OCI-LY7 (cell line): ENCODE measurements around the gene MPC2. TPM values are rescaled to one million over a fixed set of nuclear protein-coding genes. Genes with fewer than 3 reads are reported as not detected.

Source experiments
- BruUV-seq: library from RNA; stranded (reverse); fragments of 400-500 nt; replicated peaks from 2 replicates; lab custom pipeline; 2021; lab: Mats Ljungman, UMichigan
- CTCF ChIA-PET: fragments of 300-600 bp; sonication (Branson Sonifier 250); formaldehyde crosslinking; loops from one replicate; lab custom pipeline; 2022; ENCODE audit warnings: antibody characterized with exemption; ENCODE audit not compliant: unreplicated experiment; lab: Charles Lee
- POLR2A ChIA-PET: fragments of 300-600 bp; sonication (Branson Sonifier 250); formaldehyde crosslinking; loops from one replicate; lab custom pipeline; 2022; ENCODE audit warnings: antibody characterized with exemption; lab: Charles Lee
- DNase-seq: peaks from one replicate; pipeline ENCODE4 v3.0.0-alpha.2; 2015; ENCODE audit warnings: low spot score
- H2AFZ ChIP-seq: fragments of 200-600 bp; sonication (generic), shearing (Covaris generic); 2 replicates; pipeline ENCODE4 v1.6.1; 2014; ENCODE audit warnings: mild to moderate bottlenecking, antibody characterized with exemption, low read length, moderate library complexity
- H3K27ac ChIP-seq: fragments of 200-600 bp; sonication (generic); 2 replicates; pipeline ENCODE4 v1.5.1; 2014; ENCODE audit warnings: mixed run types, low read depth, mild to moderate bottlenecking, moderate library complexity, low read length, inconsistent platforms; ENCODE audit not compliant: poor library complexity, severe bottlenecking
- H3K36me3 ChIP-seq: fragments of 200-600 bp; sonication (generic); 2 replicates; pipeline ENCODE4 v1.6.1; 2014; ENCODE audit warnings: mild to moderate bottlenecking, antibody characterized with exemption, low read length, moderate library complexity, mixed read lengths; ENCODE audit not compliant: insufficient read depth
- H3K4me1 ChIP-seq: fragments of 200-600 bp; sonication (generic); 2 replicates; pipeline ENCODE4 v1.5.1; 2014; ENCODE audit warnings: mild to moderate bottlenecking, low read length; ENCODE audit not compliant: insufficient read depth, poor library complexity, severe bottlenecking
- H3K4me2 ChIP-seq: fragments of 200-600 bp; sonication (generic); 2 replicates; pipeline ENCODE4 v1.6.1; 2014; ENCODE audit warnings: mild to moderate bottlenecking, low read length
- H3K4me3 ChIP-seq: fragments of 200-600 bp; sonication (generic); 2 replicates; pipeline ENCODE4 v1.5.1; 2014; ENCODE audit warnings: mild to moderate bottlenecking, low read depth, low read length; ENCODE audit not compliant: poor library complexity, severe bottlenecking
- H3K79me2 ChIP-seq: fragments of 200-600 bp; sonication (generic); 2 replicates; pipeline ENCODE4 v1.6.1; 2016; ENCODE audit warnings: low read depth, mild to moderate bottlenecking, low read length, moderate library complexity, mixed read lengths; ENCODE audit not compliant: insufficient read depth
- H3K9me2 ChIP-seq: fragments of 200-600 bp; sonication (generic); 2 replicates; pipeline ENCODE4 v1.6.1; 2016; ENCODE audit warnings: mild to moderate bottlenecking, low read length, mixed read lengths; ENCODE audit not compliant: insufficient read depth
- H3K9me3 ChIP-seq: fragments of 200-600 bp; sonication (generic); 2 replicates; pipeline ENCODE4 v1.6.1; 2014; ENCODE audit warnings: mild to moderate bottlenecking, mixed run types, low read length, mixed read lengths
- H4K20me1 ChIP-seq: fragments of 200-600 bp; sonication (generic); 2 replicates; pipeline ENCODE4 v1.6.1; 2014; ENCODE audit warnings: mild to moderate bottlenecking, antibody characterized with exemption, low read length, moderate library complexity, mixed read lengths; ENCODE audit not compliant: insufficient read depth
- CTCF ChIP-seq: fragments of 200-600 bp; sonication (generic); conservative IDR thresholded peaks from 2 replicates; pipeline ENCODE4 v1.5.1; 2014; ENCODE audit warnings: mild to moderate bottlenecking, antibody characterized with exemption, low read length, moderate library complexity, mixed read lengths
- EZH2phosphoT487 ChIP-seq: fragments of 200-600 bp; sonication (generic); IDR thresholded peaks from 2 replicates; pipeline ENCODE4 v1.6.1; 2018; ENCODE audit warnings: low read depth, borderline replicate concordance, mild to moderate bottlenecking, mixed run types, antibody characterized with exemption, low read length, moderate library complexity, mixed read lengths
- intact Hi-C: fragments of 100-400 bp; cut with micrococcal nuclease; formaldehyde crosslinking; loops from one replicate; pipeline ENCODE4 v1.10.0; 2022; ENCODE audit not compliant: unreplicated experiment
- total RNA-seq, 2 experiments: library from RNA; depleted of rRNA in 1 of 2; stranded (reverse); fragments of >200 nt in 1 of 2; shearing (Covaris generic) in 1 of 2; gene quantifications; 2 replicates each; pipeline ENCODE4 v1.2.3, GENCODE V29; 2014 to 2022

MPC2 gene
- total RNA-seq, 2 experiments from 2014 or later: 19.4 to 56.4 TPM

- H3K4me2 ChIP-seq: no peak overlapping the region
- no peaks in the 10 kb centered on the region for H4K20me1 ChIP-seq
- DNase-seq: no peak
- no peaks in the 10 kb centered on the region for H3K4me1 ChIP-seq
- H3K9me2 ChIP-seq: no peaks in the 10 kb centered on the region
- no peaks in the 10 kb centered on the region for H3K9me3 ChIP-seq
- intact Hi-C loops: no loop called here
- no peak overlapping the region for H3K4me3 ChIP-seq
- POLR2A ChIA-PET: interaction anchor here (0.6 to 1.4 kb wide), 4 partner anchors 11 to 1223 kb away, joined by 4 to 6 read pairs (median 4); no protein-coding TSS in a partner anchor
- BruUV-seq: no TSS peak
- no peak overlapping the region for H3K27ac ChIP-seq
- H3K79me2 ChIP-seq: no peaks in the 10 kb centered on the region
- CTCF ChIA-PET: no interaction called here
- TF ChIP-seq CTCF (no peak), EZH2phosphoT487 (no peak)
- H2AFZ ChIP-seq: no peak overlapping the region
- H3K36me3 ChIP-seq: no peaks in the 10 kb centered on the region
Observed at GRCh38 chr1:167882376-167882775, 54.5 kb downstream of the MPC2 start.

GRCh38 chr1:167881786-167882185, 55.1 kb downstream of the MPC2 start:
- no peaks in the 10 kb centered on the region for H3K9me3 ChIP-seq
- H3K27ac ChIP-seq: no peak overlapping the region
- H2AFZ ChIP-seq: no peak overlapping the region
- no peaks in the 10 kb centered on the region for H3K36me3 ChIP-seq
- CTCF ChIA-PET: interaction anchor here (0.5 kb wide), 1 partner anchor 17 kb away, joined by 5 read pairs; no protein-coding TSS in a partner anchor
- no peaks in the 10 kb centered on the region for H3K79me2 ChIP-seq
- H3K4me2 ChIP-seq: no peak overlapping the region
- no peaks in the 10 kb centered on the region for H3K4me1 ChIP-seq
- H3K9me2 ChIP-seq: no peaks in the 10 kb centered on the region
- POLR2A ChIA-PET: interaction anchor here (2.1 kb wide), 1 partner anchor 10 kb away, joined by 7 read pairs; no protein-coding TSS in a partner anchor
- no peak for TF ChIP-seq EZH2phosphoT487
- TF ChIP-seq CTCF: no peak
- no peak for DNase-seq
- no peak overlapping the region for H3K4me3 ChIP-seq
- H4K20me1 ChIP-seq: no peaks in the 10 kb centered on the region
- intact Hi-C loops: no loop called here
- BruUV-seq: no TSS peak

DNA sequence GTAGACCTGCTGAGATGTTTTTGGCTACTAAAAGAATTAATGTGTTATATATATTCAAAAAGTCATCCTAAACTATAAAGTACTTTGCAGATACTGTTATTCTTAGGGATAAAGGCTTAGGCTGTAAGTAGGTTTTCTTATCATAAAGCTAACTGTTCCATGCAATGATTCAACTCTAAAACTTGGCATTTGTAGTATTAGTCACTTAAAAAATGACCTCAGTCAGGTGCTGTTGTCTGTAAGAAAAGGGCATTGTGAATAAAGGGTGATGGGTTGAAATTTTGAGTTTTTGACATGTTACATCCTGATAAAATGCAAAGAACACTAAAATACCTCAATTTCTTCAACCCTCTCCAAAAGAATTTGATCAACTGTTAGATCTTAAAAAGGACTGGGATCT, 55.8 kb downstream of the MPC2 start:
- no peak overlapping the region for H3K4me2 ChIP-seq
- no peaks in the 10 kb centered on the region for H3K9me2 ChIP-seq
- H3K36me3 ChIP-seq: no peaks in the 10 kb centered on the region
- ChIA-PET CTCF (no interaction called here), POLR2A (interaction anchor here (0.6 to 2.1 kb wide), 2 partner anchors 9 to 158 kb away, joined by 3 to 7 read pairs; no protein-coding TSS in a partner anchor)
- TF ChIP-seq CTCF (no peak), EZH2phosphoT487 (no peak)
- no peak overlapping the region for H3K27ac ChIP-seq
- no peak overlapping the region for H3K4me3 ChIP-seq
- H3K4me1 ChIP-seq: no peaks in the 10 kb centered on the region
- no peaks in the 10 kb centered on the region for H3K79me2 ChIP-seq
- no peaks in the 10 kb centered on the region for H4K20me1 ChIP-seq
- intact Hi-C loops: no loop called here
- H3K9me3 ChIP-seq: no peaks in the 10 kb centered on the region
- DNase-seq: no peak
- BruUV-seq: no TSS peak
- H2AFZ ChIP-seq: no peak overlapping the region
